Activated CD8-positive, alpha-beta T cell treated with anti-CD3 and anti-CD28 coated beads for 36 hours (primary cell): ENCODE results near the gene BCKDK. TPM values are rescaled to one million over a fixed set of nuclear protein-coding genes. Genes with fewer than 3 reads are reported as not detected.
A peak's percentile ranks its signal among the peaks of the same experiment; 100 is the strongest.

Experiments used
- ATAC-seq: fragments of 200-7000 bp; cut with Tn5 transposase; one replicate; pipeline ENCODE4 v1.10.0; 2021; ENCODE audit warnings: mild to moderate bottlenecking, moderate library complexity
- CTCF ChIA-PET: fragments of 350-600 bp; sonication (Branson Sonifier 250); formaldehyde crosslinking; loops from one replicate; lab custom pipeline; 2021; ENCODE audit warnings: antibody characterized with exemption; lab: Charles Lee
- POLR2A ChIA-PET: fragments of 350-600 bp; sonication (Branson Sonifier 250); formaldehyde crosslinking; loops from one replicate; lab custom pipeline; 2021; ENCODE audit warnings: antibody characterized with exemption; lab: Charles Lee
- DNase-seq: peaks from one replicate; pipeline ENCODE4 v3.0.0-alpha.2; 2020
- H3K27ac Mint-ChIP-seq: one replicate; pipeline ENCODE4 v1.8.0; 2021; ENCODE audit warnings: mild to moderate bottlenecking, mixed read lengths
- H3K27me3 Mint-ChIP-seq: one replicate; pipeline ENCODE4 v1.8.0; 2021; ENCODE audit warnings: mixed read lengths
- H3K36me3 Mint-ChIP-seq: one replicate; pipeline ENCODE4 v1.8.0; 2021; ENCODE audit warnings: low read depth, mixed read lengths
- H3K4me1 Mint-ChIP-seq: one replicate; pipeline ENCODE4 v1.8.0; 2021; ENCODE audit warnings: low read depth, mixed read lengths
- H3K4me3 Mint-ChIP-seq: one replicate; pipeline ENCODE4 v1.8.0; 2021; ENCODE audit warnings: mild to moderate bottlenecking, moderate library complexity, mixed read lengths
- H3K9me3 Mint-ChIP-seq: one replicate; pipeline ENCODE4 v1.8.0; 2021; ENCODE audit warnings: mixed read lengths
- CTCF ChIP-seq: fragments of 200-600 bp; IDR thresholded peaks from one replicate; pipeline ENCODE4 v1.8.0; 2022; ENCODE audit warnings: antibody characterized with exemption, mild to moderate bottlenecking
- intact Hi-C: fragments of 100-400 bp; cut with micrococcal nuclease; formaldehyde crosslinking; loops from one replicate; pipeline ENCODE4 v1.10.0; 2022
- total RNA-seq, 2 experiments: library from RNA; stranded (reverse); gene quantifications; one replicate each; pipeline ENCODE4 v1.2.3, GENCODE V29; 2021

The BCKDK gene
- total RNA-seq, 2 experiments from 2014 or later = 55.1 to 58.7 TPM

- no peaks in the 10 kb centered on the region for H3K27me3 Mint-ChIP-seq
- peaks cover 9% of the 10 kb centered on the region for H3K4me1 Mint-ChIP-seq
- CTCF ChIA-PET = no interaction called here
- intact Hi-C loops = no loop called here
- H3K27ac Mint-ChIP-seq = no peak overlapping the region
- POLR2A ChIA-PET = interaction anchor here (0.9 to 5.8 kb wide), 3 partner anchors 10 to 109 kb away, joined by 3 to 22 read pairs (median 5); partner anchors contain the start of genes ZNF646 and ZNF668
- no peak overlapping the region for H3K4me3 Mint-ChIP-seq
- TF ChIP-seq CTCF = no peak
- ATAC-seq = no peak
- no peak for DNase-seq
- H3K9me3 Mint-ChIP-seq = no peaks in the 10 kb centered on the region
- peaks cover 13% of the 10 kb centered on the region for H3K36me3 Mint-ChIP-seq
Measured at GRCh38 chr16:31087971-31088370, 20.2 kb upstream of the BCKDK start.

- intact Hi-C loops = no loop called here
- ATAC-seq = no peak
- H3K27ac Mint-ChIP-seq = peak within 1 kb of the TSS; percentile 34
Measured at GRCh38 chr16:31088459-31089183, 19.6 kb upstream of the BCKDK start, which contains the start of gene PRSS53. TSS of gene PRSS53 (minus strand) at chr16:31088943. CDS start at chr16:31088809, 134 bp downstream.

GRCh38 chr16:31089199-31089598 lies 19.0 kb upstream of the BCKDK start:
- ChIA-PET CTCF (no interaction called here), POLR2A (interaction anchor here (1.3 to 1.4 kb wide), 2 partner anchors 12 to 15 kb away, joined by 3 to 5 read pairs; partner anchors contain the start of genes ZNF646 and ZNF668)
- Mint-ChIP-seq H3K4me3 (no peak overlapping the region), H3K9me3 (no peaks in the 10 kb centered on the region), H3K36me3 (peaks cover 14% of the 10 kb centered on the region), H3K27me3 (no peaks in the 10 kb centered on the region), H3K4me1 (peaks cover 15% of the 10 kb centered on the region), H3K27ac (no peak overlapping the region)
- ATAC-seq (no peak), DNase-seq (no peak)
- TF ChIP-seq CTCF = no peak
- intact Hi-C loops = no loop called here

More at GRCh38 chr16:31088459-31089183, 19.6 kb upstream of the BCKDK start, which contains the start of gene PRSS53:
- TF ChIP-seq CTCF = no peak
- Mint-ChIP-seq H3K9me3 (no peaks in the 10 kb centered on the region), H3K4me1 (peaks cover 11% of the 10 kb centered on the region), H3K4me3 (no peak within 1 kb of the TSS), H3K27me3 (no peaks in the 10 kb centered on the region), H3K36me3 (peaks cover 11% of the 10 kb centered on the region)
- CTCF ChIA-PET = no interaction called here
- POLR2A ChIA-PET = interaction anchor here (0.9 to 1.4 kb wide), 3 partner anchors 11 to 108 kb away, joined by 3 to 5 read pairs (median 3); partner anchors contain the start of genes ZNF646 and ZNF668
- no peak for DNase-seq

GRCh38 chr16:31090540-31090939 lies 17.6 kb upstream of the BCKDK start:
- H3K36me3 Mint-ChIP-seq = peaks cover 17% of the 10 kb centered on the region
- ChIA-PET POLR2A (no interaction called here), CTCF (no interaction called here)
- no peak for DNase-seq
- H3K4me1 Mint-ChIP-seq = peaks cover 17% of the 10 kb centered on the region
- no peaks in the 10 kb centered on the region for H3K27me3 Mint-ChIP-seq
- TF ChIP-seq CTCF = no peak
- no peak overlapping the region for H3K4me3 Mint-ChIP-seq
- no peak overlapping the region for H3K27ac Mint-ChIP-seq
- intact Hi-C loops = no loop called here
- no peak for ATAC-seq
- no peaks in the 10 kb centered on the region for H3K9me3 Mint-ChIP-seq

- Mint-ChIP-seq H3K4me1 (peaks cover 22% of the 10 kb centered on the region), H3K27ac (no peak overlapping the region), H3K36me3 (peaks cover 17% of the 10 kb centered on the region), H3K4me3 (peak overlapping the region; percentile 32), H3K27me3 (no peaks in the 10 kb centered on the region), H3K9me3 (no peaks in the 10 kb centered on the region)
- ATAC-seq = no peak
- ChIA-PET CTCF (interaction anchor here (0.8 to 2.3 kb wide), 6 partner anchors 19 to 138 kb away, joined by 3 to 11 read pairs (median 4); partner anchors contain the start of genes HSD3B7 and ZNF668), POLR2A (interaction anchor here (0.8 to 2.3 kb wide), 5 partner anchors 15 to 110 kb away, joined by 3 to 7 read pairs (median 4); partner anchors contain the start of genes FUS, PYCARD, ZNF646 and ZNF668)
- intact Hi-C loops = no loop called here
- TF ChIP-seq CTCF = no peak
- DNase-seq = no peak
Measured at GRCh38 chr16:31092330-31092729, 15.9 kb upstream of the BCKDK start.
